SU-DHL-6 (cell line): ENCODE measurements around the gene CLCA2.
"Not testable (repeated sequence)": the region's sequence is repeated elsewhere in the genome, so short reads cannot be mapped to it uniquely, and the experiment has no call there.

ENCODE experiments used
- H2AFZ ChIP-seq: fragments of 200-600 bp; sonication (generic); 2 replicates; pipeline ENCODE4 v1.6.1; 2014; ENCODE audit warnings: low read depth, mild to moderate bottlenecking, moderate library complexity, mixed read lengths, antibody characterized with exemption, low read length; ENCODE audit not compliant: severe bottlenecking
- H3F3A ChIP-seq: fragments of 200-600 bp; shearing (Covaris generic); 2 replicates; pipeline ENCODE4 v1.6.0; 2016; ENCODE audit warnings: antibody characterized with exemption, mild to moderate bottlenecking; ENCODE audit not compliant: insufficient read depth
- H3K27ac ChIP-seq: fragments of 200-600 bp; sonication (generic); 2 replicates; pipeline ENCODE4 v1.5.1; 2016; ENCODE audit warnings: low read depth, mild to moderate bottlenecking, low read length, moderate library complexity, mixed read lengths
- H3K27me3 ChIP-seq: fragments of 200-600 bp; sonication (generic), shearing (Covaris generic); 2 replicates; pipeline ENCODE4 v1.6.0; 2014; ENCODE audit warnings: mild to moderate bottlenecking, low read length
- H3K36me3 ChIP-seq: fragments of 200-600 bp; sonication (generic); 2 replicates; pipeline ENCODE4 v1.6.1; 2014; ENCODE audit warnings: mild to moderate bottlenecking, low read length, mixed read lengths
- H3K4me2 ChIP-seq: fragments of 300-600, 200-600 bp; shearing (Covaris generic), sonication (generic); 2 replicates; pipeline ENCODE4 v1.6.0; 2014; ENCODE audit warnings: low read length, low read depth, mild to moderate bottlenecking; ENCODE audit not compliant: poor library complexity, severe bottlenecking
- H3K4me3 ChIP-seq: fragments of 200-600 bp; sonication (generic); 2 replicates; pipeline ENCODE4 v1.5.1; 2014; ENCODE audit warnings: antibody characterized with exemption, low read length, mild to moderate bottlenecking, mixed read lengths; ENCODE audit not compliant: insufficient read depth, poor library complexity, severe bottlenecking
- H3K79me2 ChIP-seq: fragments of 200-600 bp; sonication (generic); 2 replicates; pipeline ENCODE4 v1.6.1; 2014; ENCODE audit warnings: mild to moderate bottlenecking, low read length, moderate library complexity; ENCODE audit not compliant: insufficient read depth
- H3K9ac ChIP-seq: fragments of 200-600 bp; sonication (generic); 2 replicates; pipeline ENCODE4 v1.7.0; 2014; ENCODE audit warnings: mild to moderate bottlenecking, low read length
- H3K9me2 ChIP-seq: fragments of 200-600 bp; sonication (generic); replicated peaks from 2 replicates; pipeline ENCODE4 v1.6.1; 2014; ENCODE audit warnings: low read length; ENCODE audit not compliant: insufficient read depth
- H3K9me3 ChIP-seq: fragments of 200-600 bp; sonication (generic); 2 replicates; pipeline ENCODE4 v1.6.1; 2014; ENCODE audit warnings: low read length, mixed read lengths; ENCODE audit not compliant: insufficient read depth
- H4K20me1 ChIP-seq: fragments of 200-600 bp; sonication (generic); 2 replicates; pipeline ENCODE4 v1.6.1; 2014; ENCODE audit warnings: low read depth, mild to moderate bottlenecking, antibody characterized with exemption, low read length, moderate library complexity, mixed read lengths
- CTCF ChIP-seq: fragments of 200-600 bp; sonication (generic); IDR thresholded peaks from one replicate; pipeline ENCODE4 v1.5.1; 2017; ENCODE audit warnings: antibody characterized with exemption, mild to moderate bottlenecking, low read length, moderate library complexity; ENCODE audit not compliant: insufficient read depth, poor library complexity, severe bottlenecking
- EZH2phosphoT487 ChIP-seq: fragments of 200-600 bp; sonication (generic), shearing (Covaris generic); conservative IDR thresholded peaks from 2 replicates; pipeline ENCODE4 v1.6.1; 2018; ENCODE audit warnings: mild to moderate bottlenecking, antibody characterized with exemption, low read length, moderate library complexity, mixed read lengths

The CLCA2 gene

GRCh38 chr1:86502125-86502646 is 78.2 kb downstream of the CLCA2 start:
- not testable (repeated sequence) for H3K27me3 ChIP-seq, H3K36me3 ChIP-seq, H3F3A ChIP-seq, H3K27ac ChIP-seq, H3K9me3 ChIP-seq, H3K9me2 ChIP-seq, H3K9ac ChIP-seq, H3K79me2 ChIP-seq, H4K20me1 ChIP-seq, H3K4me3 ChIP-seq
- peak; percentile 37 for TF ChIP-seq CTCF
- Histone ChIP-seq H3K4me2 (peak overlapping the region; percentile 30), H2AFZ (peak overlapping the region; percentile 44)

DNA sequence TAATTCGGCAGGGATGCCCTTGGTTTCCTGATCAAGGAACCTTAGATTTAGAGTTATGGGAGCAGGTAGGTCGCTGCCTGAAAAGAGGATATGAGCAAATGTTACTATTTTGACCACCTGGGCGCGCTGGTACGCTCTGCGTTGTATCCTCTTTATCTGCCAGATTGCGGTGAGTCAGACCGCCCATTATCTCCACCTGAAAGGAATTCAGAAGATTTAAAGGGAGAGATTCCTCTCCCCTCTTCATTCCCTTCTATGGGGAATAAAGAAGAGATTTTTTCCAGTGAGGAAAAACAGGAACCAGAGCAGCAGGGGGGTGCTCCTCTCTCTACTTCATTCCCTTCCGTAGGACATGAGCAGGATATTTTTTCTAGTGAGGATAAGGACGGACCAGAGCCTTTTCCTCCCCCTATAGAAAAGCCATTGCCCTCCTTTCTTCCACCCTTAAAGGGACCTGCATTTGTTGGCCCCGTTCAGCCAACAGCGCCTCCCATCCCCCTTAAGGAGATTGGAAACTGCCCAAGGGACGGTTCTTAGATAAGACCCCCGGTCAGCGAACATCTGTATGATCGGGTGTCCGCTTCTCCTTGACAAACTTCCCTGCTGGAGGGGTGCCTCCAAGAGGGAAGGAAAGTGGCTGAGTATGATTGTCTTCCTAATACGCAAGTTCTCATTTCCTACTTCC is 78.9 kb downstream of the CLCA2 start:
- TF ChIP-seq EZH2phosphoT487 (no peak), CTCF (no peak)
- Histone ChIP-seq H3K4me2 (no peak overlapping the region), H3K9me2 (no peaks in the 10 kb centered on the region), H2AFZ (no peak overlapping the region), H3K27me3 (no peaks in the 10 kb centered on the region), H4K20me1 (no peaks in the 10 kb centered on the region), H3K4me3 (no peak overlapping the region), H3K36me3 (no peaks in the 10 kb centered on the region), H3K9ac (no peak overlapping the region), H3F3A (no peaks in the 10 kb centered on the region), H3K9me3 (no peaks in the 10 kb centered on the region), H3K79me2 (no peaks in the 10 kb centered on the region), H3K27ac (no peak overlapping the region)

GRCh38 chr1:86503406-86504136 is 79.6 kb downstream of the CLCA2 start:
- Histone ChIP-seq H3K4me2 (no peak overlapping the region), H3K27ac (no peak overlapping the region)

More at GRCh38 chr1:86503406-86504136, 79.6 kb downstream of the CLCA2 start:
- Histone ChIP-seq H3K27me3 (no peaks in the 10 kb centered on the region), H2AFZ (no peak overlapping the region), H3K36me3 (no peaks in the 10 kb centered on the region), H3F3A (no peaks in the 10 kb centered on the region), H3K9me3 (no peaks in the 10 kb centered on the region), H3K4me3 (no peak overlapping the region), H3K9me2 (no peaks in the 10 kb centered on the region), H3K9ac (no peak overlapping the region), H4K20me1 (no peaks in the 10 kb centered on the region), H3K79me2 (no peaks in the 10 kb centered on the region)
- no peak for TF ChIP-seq EZH2phosphoT487
- TF ChIP-seq CTCF = no peak
